GM21526 (cell line): ENCODE measurements around the gene ATP1A4.

Source experiments
- ATAC-seq: cut with Tn5 transposase; IDR thresholded peaks from one replicate; pipeline ENCODE4 v1.9.1; 2021; ENCODE audit warnings: moderate library complexity; ENCODE audit not compliant: unreplicated experiment, low FRiP score

ATP1A4 gene

DNA sequence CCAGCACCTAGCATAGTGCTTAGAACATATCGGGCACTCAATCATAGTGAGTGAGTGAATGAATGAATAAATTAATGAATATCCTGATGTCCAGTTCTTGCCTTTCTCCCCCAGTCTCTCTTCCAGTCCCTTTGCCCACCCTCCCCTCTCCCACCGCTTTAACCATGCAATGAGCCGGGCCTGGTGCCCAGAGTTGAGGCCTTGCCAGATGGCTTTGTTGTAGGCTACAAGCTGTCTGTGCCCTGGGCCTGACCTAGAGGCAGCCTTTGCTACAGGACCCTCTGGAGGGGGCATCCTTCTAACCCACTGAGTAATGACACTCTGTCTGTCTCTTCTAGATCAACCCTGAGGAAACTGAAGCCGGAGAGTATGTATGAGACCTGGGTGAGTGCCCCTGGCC is 45.8 kb downstream of the ATP1A4 start:
- no peak for ATAC-seq

DNA sequence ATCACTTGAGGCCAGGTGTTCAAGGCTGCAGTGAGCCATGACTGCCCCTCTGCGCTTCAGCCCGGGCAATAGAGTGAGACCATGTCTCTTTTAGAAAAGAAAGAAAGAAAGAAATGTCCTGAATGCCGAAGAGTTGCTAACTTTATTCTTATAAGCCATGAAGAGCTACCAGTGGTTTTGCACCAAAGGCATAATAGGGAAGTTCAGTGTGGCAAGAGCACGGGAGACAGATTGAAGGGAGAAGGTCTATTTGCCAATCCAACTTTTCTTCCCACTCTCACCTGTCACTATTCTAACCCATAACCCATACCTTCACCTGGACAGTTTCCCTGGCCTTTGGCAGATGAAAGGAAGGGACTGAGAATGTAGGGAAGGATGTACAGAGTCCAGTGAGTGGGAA is 49.4 kb downstream of the ATP1A4 start:
- no peak for ATAC-seq

DNA sequence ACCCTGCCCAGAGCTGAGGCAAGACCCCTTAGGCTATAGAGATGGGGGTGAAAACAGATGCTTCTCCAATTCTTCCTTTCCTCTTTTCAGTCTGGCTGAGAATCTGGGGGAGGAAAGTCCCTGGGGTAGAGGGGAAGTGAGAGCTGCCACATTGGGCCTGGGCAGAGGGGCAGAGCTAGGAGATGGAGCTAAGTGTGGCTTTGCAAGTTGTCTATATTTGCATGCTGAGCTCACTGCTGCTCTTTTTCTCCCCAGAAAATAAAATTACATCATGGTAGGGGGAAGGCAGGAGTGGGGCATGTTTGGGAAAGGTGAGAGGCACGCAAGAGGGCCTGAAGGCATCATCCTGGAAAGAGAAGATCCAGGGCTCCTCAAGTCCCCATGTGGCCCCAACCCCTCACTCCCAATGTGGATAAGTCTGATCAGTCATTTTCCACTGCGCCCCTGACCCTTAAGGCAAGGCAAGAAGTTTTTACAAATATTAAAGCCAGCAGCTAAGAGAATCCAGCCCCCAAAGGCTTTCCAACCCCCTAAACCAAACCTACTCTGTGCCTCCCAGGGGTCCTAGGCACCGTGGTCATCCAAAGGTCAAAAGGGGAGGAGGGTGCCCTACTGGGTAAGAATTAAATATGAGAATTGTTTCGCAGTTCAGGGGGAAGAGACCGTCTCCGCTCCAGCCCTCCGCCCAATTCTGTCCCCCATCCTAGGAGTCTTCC is 53.3 kb downstream of the ATP1A4 start:
- peak; percentile 59 for ATAC-seq

DNA sequence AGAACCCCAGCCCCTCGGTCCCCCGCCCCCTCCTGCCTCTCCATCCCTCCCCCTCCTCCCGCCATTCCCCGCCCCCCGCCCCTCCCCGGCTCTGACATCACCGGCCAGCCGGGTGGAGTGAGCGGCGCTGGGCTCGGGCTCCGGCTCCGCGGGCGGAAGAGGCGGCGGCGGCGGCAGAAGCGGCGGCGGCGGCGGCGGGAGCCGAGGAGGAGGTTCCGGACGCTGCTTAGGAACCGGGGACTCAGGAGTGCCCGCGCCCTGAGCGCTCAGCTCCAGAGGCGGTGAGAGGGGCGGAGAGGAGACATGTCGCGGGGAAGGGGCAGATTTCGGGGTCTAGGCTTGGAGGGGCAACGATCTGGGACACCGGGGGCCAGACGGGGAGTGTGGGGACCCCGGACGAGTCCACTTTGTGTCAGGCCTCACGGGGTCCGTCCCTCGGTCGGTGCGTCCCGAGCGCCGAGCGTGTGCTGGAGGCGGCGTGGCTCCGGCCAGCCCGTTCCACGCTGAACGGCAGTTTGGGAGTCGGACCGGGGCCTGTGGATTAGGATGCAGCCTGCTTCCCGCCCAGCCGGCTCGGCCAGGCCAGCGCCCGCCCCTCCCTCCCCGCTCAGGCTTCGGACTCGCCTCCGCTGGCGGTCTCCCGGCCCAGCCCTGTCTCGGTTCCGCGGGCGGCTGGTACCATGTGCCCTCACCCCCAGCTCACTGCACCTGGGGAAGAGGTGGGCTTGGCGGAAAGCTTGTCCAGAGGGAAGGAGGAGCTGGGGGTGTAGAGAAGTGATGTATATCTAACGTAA is 54.0 kb downstream of the ATP1A4 start, which contains the start of gene PEA15:
TSS of gene PEA15 (plus strand) at position 143 of the 794 bp plus-strand sequence. CDS start 6,161 bp downstream, outside the sequence.
- no peak for ATAC-seq

DNA sequence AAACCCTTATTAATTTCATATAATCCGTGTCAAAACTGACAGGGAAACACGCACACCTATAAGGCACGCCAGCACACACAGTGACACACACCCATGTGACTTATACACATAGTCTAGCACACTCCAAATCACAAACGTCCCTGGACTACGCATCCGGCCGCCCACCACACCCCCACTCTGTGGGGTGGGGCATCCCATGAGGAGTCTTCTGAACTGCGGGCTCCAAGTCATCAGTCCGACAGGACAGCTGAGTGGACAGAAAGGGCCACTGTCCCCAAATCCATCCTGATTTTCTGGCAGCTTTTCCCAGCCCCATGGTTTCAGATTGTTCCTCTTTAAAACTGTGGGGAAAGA is 54.6 kb downstream of the ATP1A4 start:
- ATAC-seq = no peak

DNA sequence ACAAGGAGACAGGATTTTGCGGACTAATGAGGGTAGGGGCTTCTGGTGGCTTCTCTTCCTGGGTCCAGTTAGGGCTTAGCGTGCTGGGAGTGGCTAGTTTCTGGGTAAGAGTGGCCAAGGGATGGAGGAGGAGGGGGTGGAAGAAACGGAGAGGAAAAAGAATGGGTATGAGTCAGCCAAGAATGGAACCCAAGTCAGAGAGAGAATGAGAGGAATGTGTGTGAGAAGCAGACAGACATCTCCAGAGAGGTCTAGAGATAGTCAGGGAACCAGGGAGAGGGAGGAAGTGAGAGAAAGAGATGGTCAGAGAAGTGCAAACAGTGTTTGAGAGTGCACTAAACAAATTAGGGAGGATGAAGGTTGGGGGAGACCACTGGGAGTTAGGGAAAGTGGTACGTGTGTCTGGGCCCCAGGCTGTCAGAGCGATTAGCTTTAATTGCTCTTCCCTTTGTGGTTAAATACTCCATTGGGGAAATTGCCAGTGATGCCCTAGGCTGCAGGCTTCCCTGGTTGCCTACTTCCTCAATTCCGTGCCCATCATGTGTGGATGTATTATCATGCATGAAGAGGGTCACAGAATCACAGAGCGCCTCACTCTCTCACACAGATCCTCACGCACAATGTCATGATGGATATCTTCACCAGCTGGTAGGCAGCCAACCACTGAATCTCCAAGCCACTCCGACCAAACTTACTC is 55.2 kb downstream of the ATP1A4 start:
- ATAC-seq = no peak

DNA sequence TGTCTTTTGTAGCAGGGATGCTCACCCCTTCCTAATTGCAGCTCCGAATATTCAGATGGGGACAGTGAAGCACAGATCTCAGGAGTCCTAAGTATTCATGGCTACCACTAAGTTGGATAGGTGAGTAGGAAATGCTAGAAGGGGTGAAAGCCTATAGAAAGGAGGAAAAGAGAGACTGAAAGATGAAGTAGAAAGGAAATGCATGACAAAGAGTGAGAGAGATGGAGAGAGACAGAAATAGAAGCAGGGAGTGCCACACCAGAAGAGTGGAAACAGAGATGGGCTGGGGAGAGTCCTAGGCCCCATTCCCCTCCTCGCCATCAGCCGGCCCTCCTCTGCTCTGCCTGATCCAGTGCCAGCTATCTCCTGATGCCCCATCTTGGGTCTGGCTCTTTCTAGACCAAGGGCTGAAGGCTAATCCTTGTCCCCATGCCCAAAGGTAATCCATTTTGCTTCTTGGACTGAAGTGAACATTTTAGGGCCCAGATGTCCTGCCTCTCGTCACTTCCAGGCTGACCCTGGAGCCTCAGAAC is 55.8 kb downstream of the ATP1A4 start:
- no peak for ATAC-seq

DNA sequence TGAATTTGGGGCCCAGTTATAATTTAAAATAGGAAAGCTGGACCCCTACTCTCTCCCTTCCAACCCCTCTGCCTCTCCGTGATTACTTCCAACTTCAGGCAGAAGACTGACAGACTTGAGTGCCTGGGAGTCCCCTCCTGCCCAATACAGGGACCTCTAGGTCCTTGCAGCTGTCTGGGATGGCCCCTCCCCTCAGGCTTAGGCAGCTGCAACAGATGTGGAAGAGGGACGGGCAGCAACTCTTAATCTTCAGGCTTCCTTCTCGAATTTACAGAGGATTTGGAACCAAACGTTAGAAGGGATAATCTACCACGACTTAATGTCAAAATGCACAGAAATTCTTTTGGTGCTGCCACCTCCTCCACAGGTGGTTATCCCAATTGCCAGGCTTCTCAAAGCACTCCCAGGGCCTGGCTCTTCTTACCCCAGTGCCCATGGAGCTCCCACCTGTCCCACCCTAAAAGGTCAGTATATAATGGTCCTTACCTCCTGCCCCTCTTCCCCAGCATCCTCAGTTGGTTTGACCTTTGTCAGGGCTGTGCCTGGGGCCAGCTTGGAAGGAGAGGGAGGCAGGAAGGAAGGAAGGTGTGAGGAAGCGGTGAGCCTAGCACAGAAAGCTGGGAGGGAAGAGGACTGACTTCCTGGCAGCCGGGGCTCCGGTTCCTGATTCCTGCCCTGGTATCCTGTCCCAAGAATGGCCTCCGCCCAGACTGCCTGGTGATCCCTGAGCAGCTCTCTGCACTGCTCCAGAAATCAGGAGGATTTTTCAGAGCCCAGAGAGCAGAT is 56.6 kb downstream of the ATP1A4 start:
- ATAC-seq = no peak

DNA sequence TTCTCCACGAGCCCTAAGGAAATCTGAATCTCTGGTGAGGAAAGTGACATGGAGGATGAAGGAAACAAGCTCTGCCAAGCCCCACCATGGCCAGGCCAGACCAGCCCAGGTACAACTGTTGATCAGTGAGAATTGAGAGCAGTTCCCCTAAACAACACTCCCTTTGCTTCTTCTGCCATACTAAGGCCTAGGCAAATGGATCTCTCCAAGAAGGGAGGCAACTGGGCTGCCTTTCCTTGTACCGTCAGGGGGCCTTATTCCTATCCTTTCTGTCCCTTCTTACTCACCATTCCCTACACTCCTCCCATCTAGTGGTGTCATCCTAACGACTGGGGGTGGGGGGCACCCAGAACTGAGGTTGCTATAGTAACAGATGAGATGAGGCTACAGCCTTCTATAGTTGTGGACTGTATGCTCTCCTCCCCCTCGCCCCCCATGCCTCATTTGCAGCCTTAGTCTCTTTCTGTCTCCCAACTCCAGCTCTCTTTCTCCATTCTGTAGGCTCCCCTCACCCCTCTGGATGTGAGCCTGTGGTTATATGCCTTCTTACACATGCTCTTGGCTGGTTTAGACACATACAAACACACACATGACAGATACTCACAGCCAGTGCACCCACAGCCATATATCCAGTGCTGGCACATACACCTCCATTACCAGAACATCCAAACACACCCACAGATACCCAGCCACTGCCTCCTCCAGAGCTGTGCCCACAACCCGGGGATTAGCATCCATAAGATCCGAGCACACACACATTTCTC is 57.3 kb downstream of the ATP1A4 start:
- ATAC-seq = no peak

DNA sequence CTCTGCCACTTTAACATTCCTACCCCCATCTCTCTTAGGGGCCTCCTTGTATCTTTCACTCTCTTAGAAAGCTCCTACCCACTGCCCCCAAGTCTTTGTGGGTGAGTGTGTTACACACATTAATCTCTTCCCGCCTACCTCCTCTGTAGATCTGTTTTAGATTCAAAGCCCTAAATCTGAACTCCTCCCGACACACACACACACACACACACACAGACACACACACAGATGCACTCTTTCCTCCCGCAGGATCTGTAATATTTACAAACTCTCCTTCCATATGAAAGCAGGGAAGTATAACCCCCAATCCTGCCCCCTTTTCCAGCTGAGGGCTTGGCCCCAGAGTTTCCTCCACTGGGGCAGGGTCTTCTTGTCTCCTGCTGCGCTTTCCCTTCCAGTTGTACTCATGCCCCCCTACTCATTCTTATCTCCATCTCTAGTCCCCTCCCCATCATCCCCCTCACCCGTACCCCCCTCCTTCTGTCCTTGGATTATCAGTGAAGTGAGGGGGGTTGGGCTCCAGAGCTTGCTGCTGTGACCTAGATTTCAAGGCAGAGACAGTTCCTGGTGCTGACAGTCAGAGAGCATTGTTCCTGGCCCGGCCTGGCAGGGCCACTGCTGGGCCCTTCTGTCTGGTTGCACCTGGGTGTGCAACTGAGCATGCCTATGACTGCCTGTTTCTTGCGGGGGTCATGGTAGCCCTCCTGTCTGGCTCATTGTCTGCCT is 58.1 kb downstream of the ATP1A4 start:
- no peak for ATAC-seq

DNA sequence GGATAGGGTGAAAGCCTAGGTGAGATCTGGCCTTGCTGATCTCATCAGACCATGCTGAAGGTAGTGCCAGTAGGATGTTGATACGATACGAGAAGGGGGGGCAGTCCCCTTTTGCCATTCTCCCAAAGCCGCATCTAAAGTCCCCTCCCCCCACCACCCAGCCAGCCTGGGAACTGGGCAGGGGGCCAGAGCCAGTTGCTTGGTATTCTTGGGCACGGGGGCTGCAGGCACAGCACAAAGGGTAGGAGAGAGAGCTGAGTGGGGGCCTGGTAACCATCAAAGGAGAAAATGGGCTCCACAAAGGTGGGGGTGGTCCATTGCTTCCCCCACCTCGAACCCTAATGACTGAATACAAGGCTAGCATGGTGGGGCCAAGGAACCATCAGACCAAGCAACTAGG is 59.2 kb downstream of the ATP1A4 start:
- ATAC-seq = no peak

DNA sequence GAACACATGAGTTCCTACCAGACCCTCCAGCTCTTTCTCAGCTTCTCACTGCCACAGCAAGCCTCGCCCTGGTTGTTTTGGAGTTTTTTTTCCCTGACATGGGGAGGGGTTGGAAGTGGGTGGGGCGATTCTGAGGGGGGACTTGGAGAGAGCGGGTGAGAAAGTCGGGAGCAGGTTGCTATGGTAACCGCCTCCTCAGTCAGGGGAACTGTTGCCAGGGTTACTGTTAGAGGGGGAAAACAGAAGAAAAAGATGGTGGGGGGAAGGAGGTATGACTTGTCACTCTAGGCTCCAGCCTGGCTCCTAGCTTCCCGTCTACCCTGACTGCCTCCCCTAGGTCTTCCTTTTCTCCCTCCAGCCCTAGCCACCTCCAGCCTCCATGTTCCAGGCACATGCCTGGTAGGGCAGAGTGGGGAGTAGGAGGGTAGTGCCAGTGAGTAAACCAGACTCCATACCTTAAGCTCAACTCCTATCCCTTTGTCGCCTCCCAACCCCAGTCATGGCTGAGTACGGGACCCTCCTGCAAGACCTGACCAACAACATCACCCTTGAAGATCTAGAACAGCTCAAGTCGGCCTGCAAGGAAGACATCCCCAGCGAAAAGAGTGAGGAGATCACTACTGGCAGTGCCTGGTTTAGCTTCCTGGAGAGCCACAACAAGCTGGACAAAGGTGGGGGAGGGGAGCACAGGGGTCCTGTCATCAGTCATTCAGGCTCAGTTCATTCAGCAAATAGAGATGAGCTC is 59.8 kb downstream of the ATP1A4 start:
- no peak for ATAC-seq

DNA sequence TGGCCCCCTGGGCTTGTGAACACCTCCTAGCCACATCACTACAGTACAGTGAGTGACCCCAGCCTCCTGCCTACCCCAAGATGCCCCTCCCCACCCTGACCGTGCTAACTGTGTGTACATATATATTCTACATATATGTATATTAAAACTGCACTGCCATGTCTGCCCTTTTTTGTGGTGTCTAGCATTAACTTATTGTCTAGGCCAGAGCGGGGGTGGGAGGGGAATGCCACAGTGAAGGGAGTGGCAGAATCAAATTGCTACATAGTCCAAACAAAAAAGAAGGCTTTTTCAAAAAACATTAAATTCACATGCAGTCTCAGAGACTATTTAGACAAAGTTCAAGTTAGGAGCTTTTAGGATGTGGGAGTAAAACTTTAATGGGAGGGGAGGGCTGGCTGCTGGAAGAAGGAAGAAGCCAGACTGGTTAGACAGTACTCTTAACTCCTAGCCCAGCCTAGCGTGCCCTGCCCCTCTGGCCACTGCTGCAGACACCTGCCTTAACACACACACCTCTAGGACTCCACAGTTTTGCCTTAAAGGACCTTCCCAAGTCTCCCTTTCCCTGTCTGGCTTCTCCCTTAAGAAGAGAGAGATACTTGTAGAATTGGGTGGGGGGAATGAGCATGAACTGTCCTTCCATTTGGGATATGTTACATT is 63.2 kb downstream of the ATP1A4 start:
- no peak for ATAC-seq

DNA sequence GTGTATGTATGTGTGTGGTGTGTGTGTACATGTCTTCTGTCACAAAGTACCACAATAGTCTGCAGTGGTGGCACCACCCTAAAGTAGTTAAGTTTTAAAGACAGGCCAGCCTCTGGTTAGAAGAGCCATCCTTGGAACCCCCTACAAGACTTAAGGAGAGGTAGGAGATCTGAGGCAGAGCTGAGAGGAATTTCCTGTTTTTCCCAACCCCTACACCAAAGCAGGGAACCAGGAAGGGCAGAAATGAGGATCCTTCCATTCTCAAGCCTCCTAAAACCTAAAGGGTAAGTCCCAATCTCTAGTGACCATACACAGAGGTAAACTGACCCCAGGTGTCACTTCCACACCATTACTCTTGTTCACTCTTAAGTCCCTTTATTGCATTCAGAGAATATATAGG is 64.9 kb downstream of the ATP1A4 start:
- ATAC-seq = no peak

DNA sequence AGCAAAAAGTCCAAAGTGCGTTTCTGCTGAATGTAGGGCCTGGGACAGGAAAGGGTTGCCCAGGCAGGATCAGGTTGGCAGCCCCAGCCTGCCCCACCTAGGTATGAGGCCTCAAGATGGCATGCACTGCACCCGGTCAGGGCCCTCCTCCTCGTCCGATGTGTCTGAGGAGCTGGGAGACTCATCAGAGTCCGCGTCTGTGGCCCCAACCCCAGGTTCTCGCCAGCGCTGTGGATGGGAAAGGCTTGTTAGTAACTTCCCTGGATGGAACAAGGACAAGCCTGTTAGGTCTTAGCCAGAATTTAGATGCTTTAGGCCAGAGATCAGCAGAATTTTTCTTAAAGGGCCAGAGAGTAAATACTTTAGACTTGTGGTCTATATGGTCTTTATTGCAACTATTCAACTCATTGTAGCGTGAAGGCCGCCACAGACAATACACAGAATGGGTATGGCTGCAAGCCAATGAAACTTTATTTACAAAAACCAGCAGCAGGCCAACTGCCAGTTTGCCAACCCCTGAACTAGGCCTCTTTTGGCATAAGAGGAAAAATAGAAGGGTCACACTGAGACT is 66.2 kb downstream of the ATP1A4 start:
- ATAC-seq = no peak

DNA sequence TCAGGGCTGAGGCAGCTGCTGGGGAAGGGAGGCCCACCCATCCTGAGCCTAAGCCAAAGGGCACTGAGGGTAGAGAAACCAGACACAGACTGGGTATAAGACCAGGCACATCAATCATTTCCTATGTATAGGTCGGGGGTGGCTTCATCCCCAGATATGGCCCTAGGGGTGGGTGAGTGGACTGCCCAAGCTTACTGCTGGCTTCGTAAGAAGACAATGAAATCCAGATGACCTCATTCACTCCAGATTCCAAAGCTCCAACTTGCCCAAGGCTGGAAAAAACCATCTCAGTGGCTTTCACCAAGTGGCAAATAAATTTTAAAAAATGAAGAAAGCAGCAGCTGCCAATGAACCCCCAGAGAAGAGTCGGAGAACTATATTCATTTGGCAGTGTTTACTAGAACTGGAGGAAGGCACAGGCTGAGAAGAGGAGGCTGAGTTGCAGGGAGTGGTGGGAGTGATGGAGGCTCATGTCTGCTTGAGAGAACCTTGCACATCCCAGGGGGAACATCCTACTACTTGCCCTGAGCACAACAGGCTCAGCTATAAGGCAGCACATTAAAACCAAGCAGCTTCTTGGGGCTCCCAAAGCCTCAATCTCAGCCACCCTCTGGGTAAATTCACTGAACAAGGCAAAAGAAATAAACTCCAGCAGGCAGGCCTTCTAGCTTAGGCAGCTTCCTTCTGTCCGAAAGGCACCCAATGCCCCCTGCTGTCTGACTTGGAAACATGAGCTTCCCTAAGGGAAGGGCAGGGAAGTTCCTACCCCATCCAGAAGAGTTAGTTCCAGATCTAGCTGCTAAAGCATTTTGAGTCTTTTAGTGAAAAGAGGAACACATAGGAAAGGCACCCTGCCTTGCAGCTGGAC is 67.9 kb downstream of the ATP1A4 start:
- no peak for ATAC-seq

DNA sequence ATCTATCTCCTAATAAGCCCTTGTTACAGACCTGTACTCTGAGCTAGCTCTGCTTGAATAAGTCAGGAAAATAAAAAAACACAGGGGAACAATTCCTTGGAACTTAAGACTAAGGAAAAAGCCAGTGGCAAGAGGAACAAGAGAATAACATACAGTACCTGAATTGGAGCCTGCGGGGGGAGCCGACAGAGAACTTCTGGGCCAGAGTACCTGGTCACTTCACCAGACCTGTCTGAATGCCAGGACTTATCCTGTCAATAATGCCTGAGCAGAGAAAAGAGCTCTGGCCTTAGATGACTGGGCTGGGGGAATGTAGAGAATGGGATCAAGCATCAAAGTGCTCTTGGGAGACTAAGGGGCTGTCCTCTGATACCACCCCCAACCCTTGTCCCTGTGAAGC is 68.9 kb downstream of the ATP1A4 start:
- ATAC-seq = no peak
